OCI-LY7 (cell line): ENCODE results near the gene NRAS. TPM values are rescaled to one million over a fixed set of nuclear protein-coding genes. Genes with fewer than 3 reads are reported as not detected.

ENCODE experiments used
- BruUV-seq: library from RNA; stranded (reverse); fragments of 400-500 nt; replicated peaks from 2 replicates; lab custom pipeline; 2021; lab: Mats Ljungman, UMichigan
- CTCF ChIA-PET: fragments of 300-600 bp; sonication (Branson Sonifier 250); formaldehyde crosslinking; loops from one replicate; lab custom pipeline; 2022; ENCODE audit warnings: antibody characterized with exemption; ENCODE audit not compliant: unreplicated experiment; lab: Charles Lee
- POLR2A ChIA-PET: fragments of 300-600 bp; sonication (Branson Sonifier 250); formaldehyde crosslinking; loops from one replicate; lab custom pipeline; 2022; ENCODE audit warnings: antibody characterized with exemption; lab: Charles Lee
- DNase-seq: peaks from one replicate; pipeline ENCODE4 v3.0.0-alpha.2; 2015; ENCODE audit warnings: low spot score
- H2AFZ ChIP-seq: fragments of 200-600 bp; sonication (generic), shearing (Covaris generic); 2 replicates; pipeline ENCODE4 v1.6.1; 2014; ENCODE audit warnings: mild to moderate bottlenecking, antibody characterized with exemption, low read length, moderate library complexity
- H3K27ac ChIP-seq: fragments of 200-600 bp; sonication (generic); 2 replicates; pipeline ENCODE4 v1.5.1; 2014; ENCODE audit warnings: mixed run types, low read depth, mild to moderate bottlenecking, moderate library complexity, low read length, inconsistent platforms; ENCODE audit not compliant: poor library complexity, severe bottlenecking
- H3K36me3 ChIP-seq: fragments of 200-600 bp; sonication (generic); 2 replicates; pipeline ENCODE4 v1.6.1; 2014; ENCODE audit warnings: mild to moderate bottlenecking, antibody characterized with exemption, low read length, moderate library complexity, mixed read lengths; ENCODE audit not compliant: insufficient read depth
- H3K4me1 ChIP-seq: fragments of 200-600 bp; sonication (generic); 2 replicates; pipeline ENCODE4 v1.5.1; 2014; ENCODE audit warnings: mild to moderate bottlenecking, low read length; ENCODE audit not compliant: insufficient read depth, poor library complexity, severe bottlenecking
- H3K4me2 ChIP-seq: fragments of 200-600 bp; sonication (generic); 2 replicates; pipeline ENCODE4 v1.6.1; 2014; ENCODE audit warnings: mild to moderate bottlenecking, low read length
- H3K4me3 ChIP-seq: fragments of 200-600 bp; sonication (generic); 2 replicates; pipeline ENCODE4 v1.5.1; 2014; ENCODE audit warnings: mild to moderate bottlenecking, low read depth, low read length; ENCODE audit not compliant: poor library complexity, severe bottlenecking
- H3K79me2 ChIP-seq: fragments of 200-600 bp; sonication (generic); 2 replicates; pipeline ENCODE4 v1.6.1; 2016; ENCODE audit warnings: low read depth, mild to moderate bottlenecking, low read length, moderate library complexity, mixed read lengths; ENCODE audit not compliant: insufficient read depth
- H3K9me2 ChIP-seq: fragments of 200-600 bp; sonication (generic); 2 replicates; pipeline ENCODE4 v1.6.1; 2016; ENCODE audit warnings: mild to moderate bottlenecking, low read length, mixed read lengths; ENCODE audit not compliant: insufficient read depth
- H3K9me3 ChIP-seq: fragments of 200-600 bp; sonication (generic); 2 replicates; pipeline ENCODE4 v1.6.1; 2014; ENCODE audit warnings: mild to moderate bottlenecking, mixed run types, low read length, mixed read lengths
- H4K20me1 ChIP-seq: fragments of 200-600 bp; sonication (generic); 2 replicates; pipeline ENCODE4 v1.6.1; 2014; ENCODE audit warnings: mild to moderate bottlenecking, antibody characterized with exemption, low read length, moderate library complexity, mixed read lengths; ENCODE audit not compliant: insufficient read depth
- CTCF ChIP-seq: fragments of 200-600 bp; sonication (generic); conservative IDR thresholded peaks from 2 replicates; pipeline ENCODE4 v1.5.1; 2014; ENCODE audit warnings: mild to moderate bottlenecking, antibody characterized with exemption, low read length, moderate library complexity, mixed read lengths
- EZH2phosphoT487 ChIP-seq: fragments of 200-600 bp; sonication (generic); IDR thresholded peaks from 2 replicates; pipeline ENCODE4 v1.6.1; 2018; ENCODE audit warnings: low read depth, borderline replicate concordance, mild to moderate bottlenecking, mixed run types, antibody characterized with exemption, low read length, moderate library complexity, mixed read lengths
- intact Hi-C: fragments of 100-400 bp; cut with micrococcal nuclease; formaldehyde crosslinking; loops from one replicate; pipeline ENCODE4 v1.10.0; 2022; ENCODE audit not compliant: unreplicated experiment
- total RNA-seq, 2 experiments: library from RNA; depleted of rRNA in 1 of 2; stranded (reverse); fragments of >200 nt in 1 of 2; shearing (Covaris generic) in 1 of 2; gene quantifications; 2 replicates each; pipeline ENCODE4 v1.2.3, GENCODE V29; 2014 to 2022

The NRAS gene
- total RNA-seq, 2 experiments from 2014 or later, result 32.6 to 43.5 TPM

- intact Hi-C loops, result no loop called here
- Histone ChIP-seq H3K9me3 (no peaks in the 10 kb centered on the region), H3K27ac (no peak overlapping the region), H3K9me2 (no peaks in the 10 kb centered on the region), H3K4me3 (no peak overlapping the region), H3K79me2 (no peaks in the 10 kb centered on the region), H3K4me2 (no peak overlapping the region), H3K36me3 (peaks cover 24% of the 10 kb centered on the region), H2AFZ (no peak overlapping the region), H3K4me1 (no peaks in the 10 kb centered on the region), H4K20me1 (no peaks in the 10 kb centered on the region)
- POLR2A ChIA-PET, result interaction anchor here (0.6 kb wide), 1 partner anchor 14 kb away, joined by 3 read pairs; no protein-coding TSS in a partner anchor
- TF ChIP-seq EZH2phosphoT487 (no peak), CTCF (no peak)
- CTCF ChIA-PET, result no interaction called here
- DNase-seq, result no peak
- BruUV-seq, result no TSS peak
Observed at GRCh38 chr1:114701931-114702330, 14.6 kb downstream of the NRAS start.

GRCh38 chr1:114700036-114700600 lies 16.5 kb downstream of the NRAS start:
- ChIA-PET POLR2A (no interaction called here), CTCF (no interaction called here)
- Histone ChIP-seq H3K4me2 (no peak overlapping the region), H3K36me3 (0 out of 2 replicates have a peak, but pooled peaks cover 6% of the 10 kb centered on the region), H3K27ac (no peak overlapping the region), H3K4me1 (no peaks in the 10 kb centered on the region), H3K79me2 (no peaks in the 10 kb centered on the region), H3K4me3 (no peak overlapping the region), H4K20me1 (no peaks in the 10 kb centered on the region), H2AFZ (no peak overlapping the region), H3K9me2 (no peaks in the 10 kb centered on the region), H3K9me3 (no peaks in the 10 kb centered on the region)
- DNase-seq, result no peak
- intact Hi-C loops, result no loop called here
- TF ChIP-seq CTCF (no peak), EZH2phosphoT487 (no peak)
- no TSS peak for BruUV-seq

DNA sequence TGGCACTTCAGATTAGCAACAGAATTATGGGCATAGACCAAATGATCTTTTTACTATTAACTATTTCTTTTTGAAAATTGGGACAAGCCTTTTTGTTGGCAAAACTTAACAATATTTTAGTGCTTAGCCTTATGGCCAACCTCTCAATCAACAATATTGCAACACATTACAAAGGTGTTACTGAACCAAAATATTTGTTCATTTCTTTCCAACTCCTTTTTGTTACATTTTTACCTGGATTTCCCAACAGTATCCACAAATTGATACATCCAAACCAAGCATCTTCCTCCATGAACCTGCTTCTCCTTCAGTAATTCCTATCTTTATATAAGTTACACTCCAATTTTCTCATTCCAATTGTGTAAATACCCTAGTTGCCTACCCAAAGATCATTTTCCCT lies 19.8 kb downstream of the NRAS start:
- H3K4me1 ChIP-seq, result no peaks in the 10 kb centered on the region
- BruUV-seq, result no TSS peak

More for the DNA sequence above, 19.8 kb downstream of the NRAS start:
- CTCF ChIA-PET, result no interaction called here
- intact Hi-C loops, result no loop called here
- Histone ChIP-seq H2AFZ (no peak overlapping the region), H3K4me3 (no peak overlapping the region), H3K36me3 (no peaks in the 10 kb centered on the region), H4K20me1 (no peaks in the 10 kb centered on the region), H3K9me2 (no peaks in the 10 kb centered on the region), H3K4me2 (no peak overlapping the region), H3K27ac (no peak overlapping the region), H3K79me2 (no peaks in the 10 kb centered on the region), H3K9me3 (no peaks in the 10 kb centered on the region)
- no peak for DNase-seq
- POLR2A ChIA-PET, result no interaction called here
- TF ChIP-seq CTCF, result no peak
- no peak for TF ChIP-seq EZH2phosphoT487
